H1 (cell line): Measurements from ENCODE around the gene PAX7. TPM values are rescaled to one million over a fixed set of nuclear protein-coding genes. Genes with fewer than 3 reads are reported as not detected.
A peak's percentile ranks its signal among the peaks of the same experiment; 100 is the strongest.

Experiments
- CTCF ChIA-PET: fragments of 300-600 bp; sonication (Branson Sonifier 250); formaldehyde crosslinking; loops from one replicate; lab custom pipeline; 2021; ENCODE audit not compliant: partially characterized antibody; lab: Charles Lee
- POLR2A ChIA-PET: fragments of 300-600 bp; sonication (Branson Sonifier 250); formaldehyde crosslinking; loops from one replicate; lab custom pipeline; 2021; ENCODE audit warnings: inconsistent platforms; ENCODE audit not compliant: partially characterized antibody; lab: Charles Lee
- DNase-seq, 2 experiments: peaks; one replicate each; pipeline versions ENCODE4 v3.0.0 to v3.0.0-alpha.2; 2010 to 2022; ENCODE audit warnings: low spot score in 2 of 2, low read depth in 1 of 2, mixed read lengths in 1 of 2
- FAIRE-seq: peaks from 2 replicates; lab custom pipeline; 2011; peaks lifted over from hg19 to GRCh38; lab: Jason Lieb, UNC
- H2AFZ ChIP-seq: 2 replicates; pipeline ENCODE4 v1.8.1; 2012; ENCODE audit warnings: low read length, inconsistent platforms
- H2AK5ac ChIP-seq: 2 replicates; pipeline ENCODE4 v1.6.1; 2013; ENCODE audit warnings: low read depth, low read length
- H2BK120ac ChIP-seq: replicated peaks from 2 replicates; pipeline ENCODE3; 2013; ENCODE audit warnings: low read depth, low read length, inconsistent platforms
- H2BK12ac ChIP-seq: 2 replicates; pipeline ENCODE4 v1.6.1; 2013; ENCODE audit warnings: low read depth, low read length
- H2BK15ac ChIP-seq: 2 replicates; pipeline ENCODE4 v1.6.1; 2013; ENCODE audit warnings: low read length
- H2BK20ac ChIP-seq: 2 replicates; pipeline ENCODE4 v1.6.1; 2013; ENCODE audit warnings: low read length
- H2BK5ac ChIP-seq: 2 replicates; pipeline ENCODE4 v1.6.1; 2013; ENCODE audit warnings: low read depth, low read length
- H3K14ac ChIP-seq: 2 replicates; pipeline ENCODE4 v1.6.1; 2013; ENCODE audit warnings: inconsistent platforms; ENCODE audit not compliant: insufficient read length
- H3K18ac ChIP-seq: 2 replicates; pipeline ENCODE4 v1.6.1; 2013; ENCODE audit warnings: low read length; ENCODE audit errors: extremely low read depth
- H3K23ac ChIP-seq: 2 replicates; pipeline ENCODE4 v1.6.1; 2013; ENCODE audit warnings: inconsistent platforms; ENCODE audit not compliant: insufficient read length
- H3K23me2 ChIP-seq: 2 replicates; pipeline ENCODE4 v1.6.1; 2013; ENCODE audit warnings: low read depth, low read length
- H3K27ac ChIP-seq: 2 replicates; pipeline ENCODE4 v1.6.1; 2011; ENCODE audit warnings: low read depth, low read length, inconsistent platforms
- H3K27me3 ChIP-seq, 4 experiments: replicated peaks in 1 of 4; 1 replicate in 1 of 4; 2 replicates in 3 of 4; pipeline versions ENCODE4 v1.6.1 to v1.8.1; 2011 to 2013; ENCODE audit warnings: low read length in 3 of 4, mild to moderate bottlenecking in 3 of 4, inconsistent platforms in 2 of 4, mixed read lengths in 2 of 4, moderate library complexity in 1 of 4; ENCODE audit not compliant: control insufficient read depth in 3 of 4, insufficient read depth in 3 of 4; ENCODE audit errors: extremely low read depth in 1 of 4
- H3K36me3 ChIP-seq, 4 experiments: 2 replicates each; pipeline versions ENCODE4 v1.6.1 to v1.8.1; 2011 to 2013; ENCODE audit warnings: mild to moderate bottlenecking in 4 of 4, low read length in 3 of 4, moderate library complexity in 2 of 4, control low read depth in 1 of 4, inconsistent platforms in 1 of 4; ENCODE audit not compliant: insufficient read depth in 4 of 4, control insufficient read depth in 2 of 4
- H3K4ac ChIP-seq: replicated peaks from 2 replicates; pipeline ENCODE3; 2013; ENCODE audit warnings: low read length, low read depth, mixed read lengths, inconsistent platforms; ENCODE audit not compliant: insufficient read length
- H3K4me1 ChIP-seq, 4 experiments: replicated peaks in 1 of 4; 1 replicate in 1 of 4; 2 replicates in 3 of 4; pipeline versions ENCODE4 v1.6.1 to v1.8.1; 2011 to 2013; ENCODE audit warnings: low read length in 3 of 4, inconsistent platforms in 2 of 4, mixed read lengths in 1 of 4; ENCODE audit not compliant: insufficient read depth in 4 of 4, control insufficient read depth in 3 of 4
- H3K4me2 ChIP-seq, 2 experiments: 2 replicates each; pipeline versions ENCODE4 v1.6.1 to v1.8.1; 2011 to 2013; ENCODE audit warnings: low read depth in 2 of 2, low read length in 2 of 2, control low read depth in 1 of 2, inconsistent platforms in 1 of 2, mild to moderate bottlenecking in 1 of 2; ENCODE audit not compliant: insufficient read depth in 1 of 2
- H3K4me3 ChIP-seq, 4 experiments: fragments of 200-600, 300-600 bp in 1 of 4; sonication (generic), shearing (Covaris generic), sonication (Bioruptor Twin) in 1 of 4; 2 replicates each; pipeline versions ENCODE4 v1.5.1 to v1.8.1; 2011 to 2016; ENCODE audit warnings: low read length in 4 of 4, low read depth in 3 of 4, control low read depth in 2 of 4, inconsistent platforms in 2 of 4, mild to moderate bottlenecking in 2 of 4, mixed read lengths in 1 of 4, moderate library complexity in 1 of 4; ENCODE audit not compliant: insufficient read depth in 2 of 4; ENCODE audit errors: extremely low read depth in 1 of 4
- H3K56ac ChIP-seq: replicated peaks from 2 replicates; pipeline ENCODE3; 2013; ENCODE audit warnings: low read depth, mild to moderate bottlenecking, mixed read lengths, low read length, inconsistent platforms; ENCODE audit not compliant: insufficient read length
- H3K79me1 ChIP-seq: 2 replicates; pipeline ENCODE4 v1.6.1; 2013; ENCODE audit warnings: low read depth, low read length, control low read depth
- H3K79me2 ChIP-seq, 2 experiments: 2 replicates each; pipeline versions ENCODE4 v1.6.1 to v1.8.1; 2012 to 2013; ENCODE audit warnings: low read length in 2 of 2, mild to moderate bottlenecking in 2 of 2, inconsistent platforms in 1 of 2; ENCODE audit not compliant: insufficient read depth in 2 of 2, control insufficient read depth in 1 of 2
- H3K9ac ChIP-seq, 4 experiments: replicated peaks in 1 of 4; 1 replicate in 1 of 4; 2 replicates in 3 of 4; pipeline versions ENCODE4 v1.6.1 to v1.8.1; 2011 to 2013; ENCODE audit warnings: low read depth in 3 of 4, low read length in 3 of 4, control low read depth in 2 of 4, mild to moderate bottlenecking in 2 of 4, moderate library complexity in 2 of 4, inconsistent platforms in 1 of 4; ENCODE audit errors: extremely low read depth in 1 of 4
- H3K9me3 ChIP-seq, 2 experiments: 2 replicates each; pipeline versions ENCODE4 v1.6.1 to v1.8.1; 2012 to 2013; ENCODE audit warnings: mild to moderate bottlenecking in 2 of 2, moderate library complexity in 2 of 2, control low read depth in 1 of 2, inconsistent platforms in 1 of 2, low read depth in 1 of 2, low read length in 1 of 2, mixed read lengths in 1 of 2; ENCODE audit not compliant: insufficient read depth in 2 of 2
- H4K20me1 ChIP-seq, 2 experiments: replicated peaks in 1 of 2; 2 replicates each; pipeline versions ENCODE3 to v1.8.1; 2011 to 2013; ENCODE audit warnings: inconsistent platforms in 2 of 2, low read length in 2 of 2, mild to moderate bottlenecking in 1 of 2; ENCODE audit not compliant: insufficient read depth in 2 of 2, control insufficient read depth in 1 of 2
- H4K5ac ChIP-seq: 2 replicates; pipeline ENCODE4 v1.6.1; 2013; ENCODE audit warnings: low read length, low read depth, mixed read lengths, inconsistent platforms; ENCODE audit not compliant: insufficient read length
- H4K8ac ChIP-seq: 2 replicates; pipeline ENCODE4 v1.8.0; 2013; ENCODE audit warnings: mild to moderate bottlenecking, moderate library complexity, low read length, inconsistent platforms; ENCODE audit not compliant: insufficient read depth; ENCODE audit errors: extremely low read depth
- H4K91ac ChIP-seq: replicated peaks from 2 replicates; pipeline ENCODE3; 2013; ENCODE audit warnings: low read length, mixed read lengths, inconsistent platforms; ENCODE audit not compliant: insufficient read length
- CBX8 ChIP-seq: fragments of 300-800, 300-1000 bp; sonication (generic); IDR thresholded peaks from 2 replicates; pipeline ENCODE4 v1.7.1; 2016; ENCODE audit warnings: low read depth, low read length, borderline replicate concordance
- CTCF ChIP-seq, 3 experiments: IDR thresholded peaks; 1 replicate in 2 of 3; 2 replicates in 1 of 3; pipeline versions ENCODE4 v1.5.1 to v1.6.1; 2011; ENCODE audit warnings: low read length in 3 of 3, mild to moderate bottlenecking in 3 of 3, inconsistent platforms in 2 of 3, low read depth in 1 of 3, moderate library complexity in 1 of 3; ENCODE audit not compliant: insufficient read depth in 1 of 3; ENCODE audit errors: control extremely low read depth in 1 of 3
- GABPA ChIP-seq: IDR thresholded peaks from 2 replicates; pipeline ENCODE4 v1.6.1; 2011; ENCODE audit warnings: mild to moderate bottlenecking, low read length, moderate library complexity, borderline replicate concordance; ENCODE audit not compliant: insufficient read depth
- HDAC6 ChIP-seq: IDR thresholded peaks from one replicate; pipeline ENCODE4 v1.7.1; 2012; ENCODE audit warnings: low read depth, mild to moderate bottlenecking, inconsistent platforms, low read length, moderate library complexity
- KDM1A ChIP-seq: fragments of 200-600, 300-600 bp; sonication (generic); IDR thresholded peaks from 2 replicates; pipeline ENCODE4 v1.7.1; 2016; ENCODE audit warnings: mild to moderate bottlenecking, low read length, borderline replicate concordance
- PHF8 ChIP-seq: fragments of 200-600 bp; sonication (generic); conservative IDR thresholded peaks from 2 replicates; pipeline ENCODE4 v1.7.1; 2012; ENCODE audit warnings: low read depth, mild to moderate bottlenecking, inconsistent platforms, low read length, moderate library complexity
- POLR2A ChIP-seq, 2 experiments: IDR thresholded peaks; 1 replicate in 1 of 2; 2 replicates in 1 of 2; pipeline ENCODE4 v1.6.1; 2011; ENCODE audit warnings: low read depth in 2 of 2, low read length in 2 of 2, mild to moderate bottlenecking in 2 of 2; ENCODE audit errors: control extremely low read depth in 1 of 2
- SRF ChIP-seq: IDR thresholded peaks from 2 replicates; pipeline ENCODE4 v1.6.1; 2011; ENCODE audit warnings: mild to moderate bottlenecking, low read depth, low read length, moderate library complexity
- WGBS, 2 experiments: shearing (Covaris generic) in 1 of 2; methylation state at CpG; one replicate each; pipeline versions ENCODE4 v1.1.6 to v1.1.7; 2013 to 2015; ENCODE audit warnings: low lambda C conversion rate in 2 of 2, mixed read lengths in 2 of 2, inconsistent platforms in 1 of 2, low coverage in 1 of 2, missing lambda C conversion rate in 1 of 2; ENCODE audit not compliant: insufficient replicate concordance in 2 of 2, insufficient coverage in 1 of 2, insufficient read length in 1 of 2; ENCODE audit errors: extremely low coverage in 1 of 2, missing lambda C conversion rate in 1 of 2; 5-methylcytosine and 5-hydroxymethylcytosine counted together
- polyA plus RNA-seq, 7 experiments: library from polyadenylated mRNA; depleted of rRNA in 3 of 7; stranded (reverse) in 5 of 7; unstranded in 2 of 7; fragments of >200 nt in 5 of 7; fragments of 200-250 nt in 2 of 7; gene quantifications; 1 replicate in 5 of 7; 2 replicates in 1 of 7; 4 replicates in 1 of 7; pipeline versions ENCODE4 v1.2.1 to v1.2.3, GENCODE V29; 2011 to 2013; ENCODE audit warnings: missing spikeins in 2 of 7, mixed read lengths in 2 of 7
- total RNA-seq: library from RNA; stranded (reverse); fragmentation: NEBNext Ultra II Directional; extraction: Animal tissue kit (Norgen Biotek cat#: 25700); gene quantifications from 2 replicates; pipeline ENCODE4 v1.2.1, GENCODE V29; 2021
- TF ChIP-seq, protein P1 (sequence below): IDR thresholded peaks from 2 replicates; pipeline ENCODE4 v1.6.1; 2011; ENCODE audit warnings: low read length, improper control_type of control experiment

Gene PAX7
- total and polyA plus RNA-seq, 2 of the 8 experiments (the other 6 are each of a cell fraction or from before 2014, with no cell fraction given): not detected

DNA sequence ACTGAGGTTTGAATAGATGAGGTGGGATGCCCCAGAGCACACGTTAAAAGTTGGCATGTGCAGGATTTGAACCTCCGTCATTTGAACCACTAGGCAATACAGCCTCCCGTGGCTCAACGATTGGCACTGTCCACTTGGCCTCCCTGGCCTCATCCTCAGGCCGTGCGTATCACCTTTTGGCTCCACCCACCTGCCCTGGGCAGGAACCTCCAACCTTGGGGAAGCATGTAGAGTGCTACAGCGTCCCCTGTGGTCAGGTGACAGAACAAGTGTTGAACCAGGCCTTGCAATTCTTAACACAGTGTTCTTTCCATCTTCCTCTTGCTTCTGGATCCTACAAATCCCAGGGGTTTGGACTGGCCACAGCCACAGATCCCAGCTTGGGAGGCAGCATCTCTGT, 112.6 kb downstream of the PAX7 start:
- no peak overlapping the region for H4K8ac ChIP-seq
- H2BK15ac ChIP-seq: no peak overlapping the region
- peaks cover 0 to 5% (median 1%) of the 10 kb centered on the region in 4 experiments; a peak in 5 of 7 replicates for H3K27me3 ChIP-seq
- H3K79me2 ChIP-seq: no peaks in the 10 kb centered on the region
- no peak overlapping the region for H2BK20ac ChIP-seq
- DNase-seq (peak in 1 of 2 experiments; percentile 75), FAIRE-seq (peak; percentile 79)
- H2BK5ac ChIP-seq: no peak overlapping the region
- no peaks in the 10 kb centered on the region for H3K79me1 ChIP-seq
- H3K9me3 ChIP-seq: no peaks in the 10 kb centered on the region
- H2BK12ac ChIP-seq: no peak overlapping the region
- H3K23me2 ChIP-seq: peaks cover 4% of the 10 kb centered on the region; the same call in 1 of the 2 replicates
- H4K20me1 ChIP-seq: peaks cover 0 to 1% of the 10 kb centered on the region in 2 experiments
- H3K36me3 ChIP-seq: no peaks in the 10 kb centered on the region
- no peaks in the 10 kb centered on the region for H3K4me1 ChIP-seq
- H2AK5ac ChIP-seq: no peak overlapping the region
- H2BK120ac ChIP-seq: no peak overlapping the region
- ChIA-PET POLR2A (no interaction called here), CTCF (interaction anchor here (0.6 to 3.7 kb wide), 21 partner anchors 8 to 146 kb away, joined by 3 to 19 read pairs (median 4); no protein-coding TSS in a partner anchor)
- H4K91ac ChIP-seq: no peak overlapping the region
- no peak overlapping the region for H3K4me2 ChIP-seq
- H4K5ac ChIP-seq: no peak overlapping the region
- H3K56ac ChIP-seq: no peak overlapping the region
- no peak overlapping the region for H3K18ac ChIP-seq
- no peak overlapping the region for H3K4ac ChIP-seq
- no peak overlapping the region for H3K14ac ChIP-seq
- H2AFZ ChIP-seq: no peak overlapping the region
- no peak overlapping the region for H3K23ac ChIP-seq
- no peak overlapping the region for H3K4me3 ChIP-seq
- H3K27ac ChIP-seq: no peak overlapping the region
- 38% methylated on average over 7 of the region's 7 CpGs; no CpG with 5 or more reads in 1 of the 2 experiments for WGBS, 2 experiments
- no peak overlapping the region for H3K9ac ChIP-seq
- TF ChIP-seq, protein P1, sequence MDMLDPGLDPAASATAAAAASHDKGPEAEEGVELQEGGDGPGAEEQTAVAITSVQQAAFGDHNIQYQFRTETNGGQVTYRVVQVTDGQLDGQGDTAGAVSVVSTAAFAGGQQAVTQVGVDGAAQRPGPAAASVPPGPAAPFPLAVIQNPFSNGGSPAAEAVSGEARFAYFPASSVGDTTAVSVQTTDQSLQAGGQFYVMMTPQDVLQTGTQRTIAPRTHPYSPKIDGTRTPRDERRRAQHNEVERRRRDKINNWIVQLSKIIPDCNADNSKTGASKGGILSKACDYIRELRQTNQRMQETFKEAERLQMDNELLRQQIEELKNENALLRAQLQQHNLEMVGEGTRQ: peak; percentile 59
- TF ChIP-seq PHF8 (no peak), SRF (no peak), GABPA (no peak; the same call in 1 of the 2 replicates), HDAC6 (no peak), CBX8 (no peak), CTCF (IDR thresholded peaks at IDR 0.05; ENCODE audit: control extremely low read depth in 1 of 3, insufficient read depth in 1 of 3, low read depth in 1 of 3, low read length in 3 of 3) (peak; percentile 82 to 94 (median 85)), KDM1A (peak; percentile 67; the same call in 1 of the 2 replicates), POLR2A (IDR thresholded peaks at IDR 0.05; ENCODE audit: control extremely low read depth in 1 of 2, low read depth in 2 of 2, low read length in 2 of 2) (no peak)
